ENCODE data around the gene HCFC1.
A peak's percentile ranks its signal among the peaks of the same experiment; 100 is the strongest.
"Not testable (repeated sequence)": the region's sequence is repeated elsewhere in the genome, so short reads cannot be mapped to it uniquely, and the experiment has no call there.

HCFC1 gene

GRCh38 chrX:154006947-154007346, 35.3 kb upstream of the HCFC1 start:
- no peak for DNase-seq

- DNase-seq: no peak
Measured at GRCh38 chrX:154004315-154004714, 32.7 kb upstream of the HCFC1 start.

GRCh38 chrX:154002215-154002719, 30.6 kb upstream of the HCFC1 start:
- peak in 1 of 2 experiments; percentile 36 for DNase-seq

- DNase-seq: no peak
Measured at GRCh38 chrX:154000051-154000450, 28.4 kb upstream of the HCFC1 start.

- no peak for DNase-seq
Measured at GRCh38 chrX:153999359-154000037, 27.9 kb upstream of the HCFC1 start.

GRCh38 chrX:153995504-153995903, 23.9 kb upstream of the HCFC1 start:
- DNase-seq: no peak

- DNase-seq: not testable (repeated sequence)
Measured at GRCh38 chrX:153994398-153994797, 22.8 kb upstream of the HCFC1 start.

- DNase-seq: no peak
Measured at GRCh38 chrX:153993978-153994377, 22.4 kb upstream of the HCFC1 start.

GRCh38 chrX:153993079-153993478, 21.5 kb upstream of the HCFC1 start:
- no peak for DNase-seq

- DNase-seq: no peak
Measured at GRCh38 chrX:153992180-153992579, 20.6 kb upstream of the HCFC1 start.

- DNase-seq: no peak
Measured at GRCh38 chrX:153991013-153991580, 19.5 kb upstream of the HCFC1 start.

GRCh38 chrX:153989973-153990655, 18.5 kb upstream of the HCFC1 start:
- no peak for DNase-seq

GRCh38 chrX:153988493-153988892, 16.9 kb upstream of the HCFC1 start:
- DNase-seq: no peak

- DNase-seq: no peak
Measured at GRCh38 chrX:153984351-153985178, 12.9 kb upstream of the HCFC1 start.

GRCh38 chrX:153983321-153983801, 11.7 kb upstream of the HCFC1 start:
- DNase-seq: no peak

- DNase-seq: no peak
Measured at GRCh38 chrX:153981771-153982533, 10.3 kb upstream of the HCFC1 start.

- no peak for DNase-seq
Measured at GRCh38 chrX:153981231-153981630, 9.6 kb upstream of the HCFC1 start.

GRCh38 chrX:153980394-153980793, 8.8 kb upstream of the HCFC1 start:
- DNase-seq: not testable (repeated sequence)

GRCh38 chrX:153974726-153975286, 3.2 kb upstream of the HCFC1 start:
- DNase-seq: no peak

GRCh38 chrX:153974003-153974725, 2.5 kb upstream of the HCFC1 start:
- peak in 1 of 2 experiments; percentile 5 for DNase-seq

All from SHP77 (cell line).